Measurements from ENCODE around the gene VIP.

Gene VIP

GRCh38 chr6:152775428-152775827, 24.8 kb downstream of the VIP start:
- in situ Hi-C loops (cut with HindIII; ENCODE audit: low sequenced_read_pairs), result no loop called here

- in situ Hi-C loops (cut with HindIII; ENCODE audit: low sequenced_read_pairs), result no loop called here
Observed at GRCh38 chr6:152776833-152777232, 26.2 kb downstream of the VIP start.

GRCh38 chr6:152783217-152783878, 32.8 kb downstream of the VIP start:
- in situ Hi-C loops (cut with HindIII; ENCODE audit: low sequenced_read_pairs), result no loop called here

GRCh38 chr6:152794696-152795095, 44.1 kb downstream of the VIP start:
- in situ Hi-C loops (cut with HindIII; ENCODE audit: low sequenced_read_pairs), result loop anchor here (5.0 kb wide), 1 partner anchor 58 kb away; no protein-coding TSS in a partner anchor

- in situ Hi-C loops (cut with HindIII; ENCODE audit: low sequenced_read_pairs), result no loop called here
Observed at GRCh38 chr6:152804150-152804549, 53.6 kb downstream of the VIP start.

Measured in endothelial cell of hepatic sinusoid (primary cell).